Aorta (tissue), 5 donors: Measurements from ENCODE around the gene AKAP6. TPM values are rescaled to one million over a fixed set of nuclear protein-coding genes. Genes with fewer than 3 reads are reported as not detected.

Experiments
- ATAC-seq: fragments of 200-7000 bp; cut with Tn5 transposase; one replicate; pipeline ENCODE4 v1.9.1; 2022; ENCODE audit warnings: moderate library complexity; ENCODE audit not compliant: low FRiP score
- DNase-seq, 2 donors: peaks; one replicate each; pipeline ENCODE4 v3.0.0-alpha.2; 2020
- H3K27ac ChIP-seq, 2 donors: one replicate each; pipeline ENCODE4 v1.5.1; 2013; ENCODE audit warnings: low read length in 2 of 2, mild to moderate bottlenecking in 2 of 2, moderate library complexity in 2 of 2, control low read depth in 1 of 2, inconsistent platforms in 1 of 2, low read depth in 1 of 2
- H3K27me3 ChIP-seq, 2 donors: one replicate each; pipeline ENCODE4 v1.6.1; 2013; ENCODE audit warnings: control low read depth in 1 of 2, low read length in 1 of 2, mild to moderate bottlenecking in 1 of 2, moderate library complexity in 1 of 2; ENCODE audit not compliant: insufficient read depth in 2 of 2, control insufficient read depth in 1 of 2
- H3K36me3 ChIP-seq, 2 donors: one replicate each; pipeline ENCODE4 v1.6.1; 2013; ENCODE audit warnings: control low read depth in 1 of 2, low read length in 1 of 2, mild to moderate bottlenecking in 1 of 2; ENCODE audit not compliant: insufficient read depth in 2 of 2, control insufficient read depth in 1 of 2
- H3K4me1 ChIP-seq, 2 donors: one replicate each; pipeline ENCODE4 v1.6.1; 2013; ENCODE audit warnings: low read length in 2 of 2, control low read depth in 1 of 2, mild to moderate bottlenecking in 1 of 2, moderate library complexity in 1 of 2; ENCODE audit not compliant: insufficient read depth in 2 of 2, control insufficient read depth in 1 of 2
- H3K4me3 ChIP-seq, 2 donors: one replicate each; pipeline ENCODE4 v1.5.1; 2013; ENCODE audit warnings: low read length in 2 of 2, control low read depth in 1 of 2, mild to moderate bottlenecking in 1 of 2
- H3K9me3 ChIP-seq: one replicate; pipeline ENCODE4 v1.6.1; 2013; ENCODE audit warnings: mild to moderate bottlenecking, low read length; ENCODE audit not compliant: control insufficient read depth
- WGBS, 2 donors: extraction: QIAGEN DNeasy Blood & Tissue Kit; methylation state at CpG; one replicate each; pipeline ENCODE4 v1.1.7; 2013; 5-methylcytosine and 5-hydroxymethylcytosine counted together
- intact Hi-C, 2 donors: fragments of 100-400 bp; cut with DNase I; formaldehyde crosslinking; loops; one replicate each; pipeline versions ENCODE4 v1.14.2 to v1.15.0; 2022
- polyA plus RNA-seq, 2 donors: library from polyadenylated mRNA; stranded (reverse); fragments of 200-250 nt; gene quantifications; one replicate each; pipeline ENCODE4 v1.2.3, GENCODE V29; 2013
- total RNA-seq, 2 donors: library from RNA; stranded (reverse); fragmentation: NEBNext Ultra II Directional; extraction: Animal tissue kit (Norgen Biotek cat#: 25700); gene quantifications; one replicate each; pipeline ENCODE4 v1.2.1, GENCODE V29; 2021
- donor health status: healthy with polysubstance abuse.
- donor health status: Bipolar disorder and iron deficiency.
- donor health status: DM: no; HTN: no; CAD: no.
- donor health status: DM: no; HTN: no; CAD: no.
- donor health status: DM: yes; HTN: yes; CAD: no.

Gene AKAP6
- total and polyA plus RNA-seq, 4 donors = 7.4 to 211 (median 46.6) TPM

DNA sequence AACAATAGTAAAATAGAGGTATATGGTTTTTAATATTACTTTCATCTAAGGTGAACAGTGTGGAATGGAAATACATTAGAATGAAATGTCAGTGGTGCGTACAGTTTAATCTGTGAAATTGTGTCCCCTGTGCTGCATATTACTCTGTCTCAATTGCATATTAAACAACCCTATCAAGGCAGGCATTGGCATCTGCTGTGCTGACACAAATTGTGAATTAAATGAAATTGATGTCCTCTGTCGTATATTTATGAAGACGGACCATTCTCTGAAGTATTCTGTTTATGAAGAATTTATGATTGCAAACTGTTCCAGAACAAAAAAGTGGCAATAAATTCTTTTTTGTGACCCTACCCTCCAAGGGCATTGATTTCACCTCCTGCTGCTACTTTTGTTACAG is 405.2 kb downstream of the AKAP6 start:
- Histone ChIP-seq H3K36me3 (no peaks in the 10 kb centered on the region), H3K27ac (no peak overlapping the region), H3K4me3 (no peak overlapping the region), H3K9me3 (no peaks in the 10 kb centered on the region), H3K4me1 (no peaks in the 10 kb centered on the region), H3K27me3 (no peaks in the 10 kb centered on the region)
- DNase-seq (no peak), ATAC-seq (no peak)
- WGBS, 2 donors = 87 to 91% methylated on average over 3 of the region's 3 CpGs
- intact Hi-C loops = no loop called here

DNA sequence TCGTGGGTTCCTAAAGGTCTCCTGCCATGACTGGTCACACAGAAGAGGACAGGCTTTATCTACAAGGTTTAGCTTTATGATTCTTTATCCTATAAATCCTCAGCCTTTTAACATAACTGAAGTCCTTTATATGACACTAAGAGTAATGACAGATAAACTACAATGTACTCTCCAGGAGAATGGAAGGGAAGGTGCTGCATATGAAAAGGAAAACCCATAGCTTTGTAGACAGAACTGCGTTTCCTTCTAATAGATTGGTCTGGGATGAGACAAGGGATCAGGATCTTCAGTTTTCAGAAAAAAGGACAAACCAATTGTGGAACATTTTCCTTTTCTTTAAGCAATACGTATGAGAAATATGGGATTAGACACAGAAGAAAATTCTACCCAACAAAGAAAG is 408.5 kb downstream of the AKAP6 start:
- ATAC-seq (no peak), DNase-seq (no peak)
- H3K4me3 ChIP-seq = no peak overlapping the region
- H3K27me3 ChIP-seq = no peaks in the 10 kb centered on the region
- WGBS, 2 donors = 92 to 93% methylated on average over 3 of the region's 3 CpGs
- no peak overlapping the region for H3K27ac ChIP-seq
- H3K9me3 ChIP-seq = no peaks in the 10 kb centered on the region
- no peaks in the 10 kb centered on the region for H3K36me3 ChIP-seq
- no peaks in the 10 kb centered on the region for H3K4me1 ChIP-seq
- intact Hi-C loops = no loop called here

GRCh38 chr14:32738206-32738871 is 409.2 kb downstream of the AKAP6 start:
- ATAC-seq (no peak), DNase-seq (no peak)
- no peaks in the 10 kb centered on the region for H3K4me1 ChIP-seq
- H3K4me3 ChIP-seq = no peak overlapping the region
- H3K9me3 ChIP-seq = no peaks in the 10 kb centered on the region
- no peaks in the 10 kb centered on the region for H3K27me3 ChIP-seq
- intact Hi-C loops = no loop called here
- no peak overlapping the region for H3K27ac ChIP-seq
- 94 to 95% methylated on average over 5 of the region's 5 CpGs for WGBS, 2 donors
- no peaks in the 10 kb centered on the region for H3K36me3 ChIP-seq

DNA sequence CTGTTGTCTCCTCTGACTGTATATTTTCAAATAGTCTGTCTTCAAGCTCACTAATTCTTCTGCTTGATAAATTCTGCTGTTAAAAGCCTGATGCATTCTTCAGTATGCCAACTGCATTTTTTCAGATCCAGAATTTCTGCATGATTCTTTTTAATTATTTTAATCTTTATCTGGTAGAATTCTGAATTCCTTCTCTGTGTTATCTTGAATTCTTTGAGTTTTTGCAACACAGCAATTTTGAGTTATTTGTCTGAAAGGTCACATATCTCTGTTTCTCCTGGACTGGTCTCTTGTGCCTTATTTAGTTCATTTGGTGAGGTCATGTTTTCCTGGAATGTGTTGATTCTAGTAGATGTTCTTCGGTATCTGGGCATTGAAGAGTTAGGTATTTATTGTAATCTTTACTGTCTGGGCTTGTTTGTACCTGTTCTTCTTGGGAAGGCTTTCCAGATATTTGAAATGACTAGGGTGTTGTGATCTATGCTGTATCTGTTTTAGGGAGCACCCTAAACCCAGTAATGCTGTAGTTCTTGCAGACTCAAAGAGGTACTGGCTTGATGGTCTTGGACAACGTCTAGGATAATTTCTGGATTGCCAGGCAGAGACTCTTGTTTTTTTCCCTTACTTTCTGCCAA is 415.8 kb downstream of the AKAP6 start:
- intact Hi-C loops = no loop called here
- WGBS, 2 donors = 7 to 11% methylated on average over 2 of the region's 2 CpGs

DNA sequence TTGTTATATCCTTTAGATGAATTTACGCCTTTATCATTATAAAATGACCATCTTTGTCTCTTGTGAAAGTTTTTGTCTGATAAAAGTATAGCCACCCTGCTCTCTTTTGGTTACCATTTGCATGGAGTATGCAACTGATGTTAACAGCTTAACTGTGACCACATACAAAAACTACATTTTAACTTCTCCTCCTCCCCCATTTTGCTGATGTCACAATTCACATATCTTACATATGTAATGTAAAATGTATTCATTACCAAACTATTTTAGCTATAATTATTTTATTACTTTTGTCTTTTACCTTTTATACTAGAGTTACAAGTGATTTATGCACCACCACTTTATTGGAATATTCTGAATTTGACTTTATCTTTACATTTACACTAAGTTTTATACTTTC is 425.1 kb downstream of the AKAP6 start:
- no peaks in the 10 kb centered on the region for H3K36me3 ChIP-seq
- no peaks in the 10 kb centered on the region for H3K9me3 ChIP-seq
- intact Hi-C loops = no loop called here
- H3K27ac ChIP-seq = no peak overlapping the region
- peaks cover 0 to 6% of the 10 kb centered on the region in 2 donors for H3K4me1 ChIP-seq
- ATAC-seq (no peak), DNase-seq (no peak)
- WGBS, 2 donors = 98 to 100% methylated on average over 1 of the region's 1 CpG
- no peaks in the 10 kb centered on the region for H3K27me3 ChIP-seq
- H3K4me3 ChIP-seq = no peak overlapping the region

More for the DNA sequence above, 415.8 kb downstream of the AKAP6 start:
- Histone ChIP-seq H3K4me1 (peaks cover 0 to 7% of the 10 kb centered on the region in 2 donors), H3K9me3 (no peaks in the 10 kb centered on the region), H3K36me3 (peaks cover 2 to 4% of the 10 kb centered on the region in 2 donors), H3K27ac (no peak overlapping the region), H3K4me3 (no peak overlapping the region), H3K27me3 (no peaks in the 10 kb centered on the region)
- DNase-seq (no peak), ATAC-seq (no peak)

DNA sequence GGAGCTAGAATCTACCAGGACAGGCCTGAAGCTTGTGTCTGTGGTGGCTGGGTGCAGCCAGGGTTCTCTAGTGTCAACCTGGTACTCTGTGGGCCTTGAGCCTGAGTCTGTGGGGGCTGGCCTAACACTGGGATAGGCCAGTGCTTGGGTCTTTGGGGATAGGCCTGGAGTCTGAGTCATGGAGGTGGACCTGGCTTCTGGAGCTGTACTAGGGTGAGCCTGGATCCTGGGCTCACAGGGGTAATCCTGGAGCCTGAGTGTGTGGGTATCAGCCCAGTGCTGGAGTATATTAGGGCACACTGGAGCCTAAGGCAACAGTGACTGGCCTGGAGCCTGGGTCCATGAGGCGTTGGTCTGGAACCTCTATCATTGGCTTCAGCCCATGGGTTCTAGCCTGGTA is 427.1 kb downstream of the AKAP6 start:
- Histone ChIP-seq H3K9me3 (no peaks in the 10 kb centered on the region), H3K27ac (no peak overlapping the region), H3K4me1 (peaks cover 0 to 6% of the 10 kb centered on the region in 2 donors), H3K36me3 (no peaks in the 10 kb centered on the region), H3K27me3 (no peaks in the 10 kb centered on the region), H3K4me3 (no peak overlapping the region)
- intact Hi-C loops = no loop called here
- peak; percentile 22 for ATAC-seq
- no peak for DNase-seq
- 80 to 93% methylated on average over 1 of the region's 1 CpG for WGBS, 2 donors

DNA sequence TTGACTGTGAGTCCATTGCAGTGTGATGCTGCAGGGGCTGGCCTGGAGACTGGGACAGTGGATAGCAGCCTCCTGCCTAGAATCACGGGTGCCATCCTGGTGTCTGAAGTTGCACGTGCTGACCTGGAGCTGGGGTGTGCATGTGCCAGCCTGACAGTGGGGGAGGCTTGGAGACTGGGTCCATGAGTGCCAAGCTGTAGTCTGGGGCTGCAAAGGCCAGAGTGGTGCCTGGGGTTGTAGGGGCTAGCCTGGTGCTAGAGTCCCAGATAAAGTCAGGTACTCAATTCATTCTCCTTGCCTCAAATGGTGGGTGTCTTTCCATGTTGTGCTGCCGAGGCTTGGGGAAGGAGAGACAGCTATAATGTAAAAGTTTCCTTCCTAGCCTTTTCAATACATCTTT is 427.7 kb downstream of the AKAP6 start:
- Histone ChIP-seq H3K36me3 (no peaks in the 10 kb centered on the region), H3K27ac (no peak overlapping the region), H3K27me3 (no peaks in the 10 kb centered on the region), H3K4me3 (no peak overlapping the region), H3K4me1 (peaks cover 0 to 6% of the 10 kb centered on the region in 2 donors), H3K9me3 (no peaks in the 10 kb centered on the region)
- WGBS, 2 donors = 94 to 100% methylated on average over 3 of the region's 3 CpGs
- peak; percentile 36 for ATAC-seq
- no peak for DNase-seq
- intact Hi-C loops = no loop called here

GRCh38 chr14:32757568-32757967 is 428.5 kb downstream of the AKAP6 start:
- Histone ChIP-seq H3K36me3 (no peaks in the 10 kb centered on the region), H3K27ac (no peak overlapping the region), H3K4me3 (no peak overlapping the region), H3K27me3 (no peaks in the 10 kb centered on the region), H3K4me1 (peaks cover 0 to 6% of the 10 kb centered on the region in 2 donors), H3K9me3 (no peaks in the 10 kb centered on the region)
- intact Hi-C loops = no loop called here
- WGBS, 2 donors = 46 to 48% methylated on average over 4 of the region's 4 CpGs
- no peak for ATAC-seq
- no peak for DNase-seq

- H3K27ac ChIP-seq = peak overlapping the region; percentile 44 to 90
- ATAC-seq (no peak), DNase-seq (no peak)
- peak overlapping the region in 1 of 2 donors; percentile 10 for H3K4me3 ChIP-seq
- H3K36me3 ChIP-seq = no peaks in the 10 kb centered on the region
- no peaks in the 10 kb centered on the region for H3K27me3 ChIP-seq
- H3K4me1 ChIP-seq = peaks cover 0 to 10% of the 10 kb centered on the region in 2 donors
- 17 to 21% methylated on average over 5 of the region's 5 CpGs for WGBS, 2 donors
- H3K9me3 ChIP-seq = no peaks in the 10 kb centered on the region
- intact Hi-C loops = no loop called here
Observed at GRCh38 chr14:32761381-32761968, 432.4 kb downstream of the AKAP6 start.
